ENCODE results near the gene GRIP2. TPM values are rescaled to one million over a fixed set of nuclear protein-coding genes. Genes with fewer than 3 reads are reported as not detected.

GRIP2 gene
- total RNA-seq (2014; rRNA removed; shearing (Covaris generic)) (not detected in 2 replicates), total RNA-seq (2022) (not detected in 2 replicates), Bru-seq, nascent RNA (not detected), BruChase-seq, experiment 1, labeled RNA remaining after a 6-hour chase (not detected), BruChase-seq, experiment 2, labeled RNA remaining after a 2-hour chase (not detected)
- long read RNA-seq = 0 reads

DNA sequence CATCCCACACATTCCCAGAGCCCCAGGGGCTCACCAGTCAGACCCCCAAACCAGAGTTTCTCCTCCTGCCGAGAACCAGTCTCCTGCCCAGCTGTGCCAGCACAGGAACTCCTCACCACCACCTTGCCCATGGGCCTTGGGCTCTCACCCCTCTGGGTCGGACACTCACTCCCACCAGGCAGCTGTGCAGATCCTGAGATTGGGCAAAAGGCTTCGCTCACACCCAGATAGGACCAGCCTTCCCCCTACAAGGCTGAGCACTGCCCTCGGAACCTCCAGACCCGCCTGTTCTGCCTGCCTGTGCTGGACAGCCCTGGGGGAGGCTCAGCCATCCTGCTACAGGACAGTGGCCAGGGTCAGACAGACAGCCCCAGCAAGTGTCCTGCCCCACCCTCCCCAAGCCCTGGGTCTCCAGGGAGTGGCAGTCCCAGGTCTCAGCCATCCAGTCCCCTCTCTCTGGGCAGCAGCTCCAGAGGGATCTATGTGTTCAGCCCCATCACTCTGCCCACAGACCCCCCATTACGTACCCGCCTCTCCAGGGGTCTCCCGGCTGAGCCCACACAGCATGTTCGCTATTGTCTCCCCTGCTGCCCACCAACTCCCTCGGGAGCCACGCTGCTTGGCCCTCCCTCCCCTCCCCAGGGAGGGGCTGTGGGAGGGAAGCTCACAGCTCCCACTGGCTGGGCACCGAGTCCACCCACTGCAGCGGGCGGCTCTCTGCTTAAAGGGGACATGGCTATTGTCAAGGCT lies at the start of gene GRIP2:
Gene GRIP2, minus strand, starts transcription at position 601 of the 750 bp plus-strand sequence. Its CDS starts 34 bp downstream, at position 567.
- Histone ChIP-seq H4K20me1 (ENCODE audit: insufficient read depth, low read length) (no peaks in the 10 kb centered on the region), H3K36me3 (ENCODE audit: insufficient read depth, low read length) (no peaks in the 10 kb centered on the region), H3K9me2 (ENCODE audit: insufficient read depth, low read length) (no peaks in the 10 kb centered on the region), H3K79me2 (ENCODE audit: insufficient read depth, low read depth, low read length) (no peaks in the 10 kb centered on the region), H3K4me3 (ENCODE audit: low read depth, low read length, poor library complexity, severe bottlenecking) (no peak within 1 kb of the TSS), H2AFZ (ENCODE audit: low read length) (no peak within 1 kb of the TSS), H3K4me1 (ENCODE audit: insufficient read depth, low read length, poor library complexity, severe bottlenecking) (no peaks in the 10 kb centered on the region), H3K27ac (ENCODE audit: low read depth, low read length, poor library complexity, severe bottlenecking) (no peak within 1 kb of the TSS), H3K9me3 (ENCODE audit: low read length) (no peaks in the 10 kb centered on the region), H3K4me2 (ENCODE audit: low read length) (no peak within 1 kb of the TSS)
- intact Hi-C loops (cut with micrococcal nuclease; ENCODE audit: unreplicated experiment) = no loop called here
- no peak for DNase-seq (ENCODE audit: low spot score)
- no TSS peak for BruUV-seq (replicated peaks)
- ChIA-PET POLR2A (no interaction called here), CTCF (ENCODE audit: unreplicated experiment) (no interaction called here)
- TF ChIP-seq, protein P1, sequence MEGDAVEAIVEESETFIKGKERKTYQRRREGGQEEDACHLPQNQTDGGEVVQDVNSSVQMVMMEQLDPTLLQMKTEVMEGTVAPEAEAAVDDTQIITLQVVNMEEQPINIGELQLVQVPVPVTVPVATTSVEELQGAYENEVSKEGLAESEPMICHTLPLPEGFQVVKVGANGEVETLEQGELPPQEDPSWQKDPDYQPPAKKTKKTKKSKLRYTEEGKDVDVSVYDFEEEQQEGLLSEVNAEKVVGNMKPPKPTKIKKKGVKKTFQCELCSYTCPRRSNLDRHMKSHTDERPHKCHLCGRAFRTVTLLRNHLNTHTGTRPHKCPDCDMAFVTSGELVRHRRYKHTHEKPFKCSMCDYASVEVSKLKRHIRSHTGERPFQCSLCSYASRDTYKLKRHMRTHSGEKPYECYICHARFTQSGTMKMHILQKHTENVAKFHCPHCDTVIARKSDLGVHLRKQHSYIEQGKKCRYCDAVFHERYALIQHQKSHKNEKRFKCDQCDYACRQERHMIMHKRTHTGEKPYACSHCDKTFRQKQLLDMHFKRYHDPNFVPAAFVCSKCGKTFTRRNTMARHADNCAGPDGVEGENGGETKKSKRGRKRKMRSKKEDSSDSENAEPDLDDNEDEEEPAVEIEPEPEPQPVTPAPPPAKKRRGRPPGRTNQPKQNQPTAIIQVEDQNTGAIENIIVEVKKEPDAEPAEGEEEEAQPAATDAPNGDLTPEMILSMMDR (conservative IDR thresholded peaks at IDR 0.05; ENCODE audit: low read length) = no peak
- no peak for TF ChIP-seq EZH2phosphoT487 (IDR thresholded peaks at IDR 0.05; ENCODE audit: borderline replicate concordance, low read depth, low read length)

DNA sequence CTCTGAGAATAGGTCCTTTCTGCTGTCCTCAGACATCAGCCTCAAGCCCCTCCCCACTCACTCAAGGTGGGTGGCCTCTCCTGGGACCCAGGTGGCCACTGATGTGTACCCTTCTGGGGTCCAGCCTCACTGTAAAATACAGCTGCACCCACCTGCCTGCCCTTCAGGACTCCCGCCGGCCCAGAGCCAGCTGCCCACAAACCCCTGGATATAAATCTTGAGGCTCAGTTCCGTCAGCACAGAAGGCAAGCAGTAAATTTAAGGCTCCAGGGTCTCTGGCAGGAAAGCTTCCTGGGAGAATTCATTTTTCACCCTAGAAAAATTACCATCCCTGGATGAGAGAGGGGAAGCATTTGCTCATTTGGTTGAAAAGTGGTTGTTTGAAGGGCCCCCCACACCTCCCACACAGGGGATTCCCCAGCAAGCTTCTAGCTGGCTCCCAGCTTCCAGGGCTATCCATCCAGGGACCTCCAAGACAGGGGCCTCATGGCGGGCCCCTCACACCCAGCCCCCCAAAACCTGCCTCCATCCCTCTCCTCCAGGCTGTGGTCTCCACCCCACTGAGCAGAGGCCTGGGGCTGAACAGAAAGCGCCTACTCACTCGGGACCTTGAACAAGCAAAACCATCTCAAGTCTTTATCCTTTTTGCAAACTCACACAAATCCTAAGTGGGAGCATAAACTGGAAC lies 48.4 kb upstream of the GRIP2 start:
- Histone ChIP-seq H3K4me2 (ENCODE audit: low read length) (no peak overlapping the region), H3K9me2 (ENCODE audit: insufficient read depth, low read length) (no peaks in the 10 kb centered on the region), H3K4me3 (ENCODE audit: low read depth, low read length, poor library complexity, severe bottlenecking) (no peak overlapping the region), H3K4me1 (ENCODE audit: insufficient read depth, low read length, poor library complexity, severe bottlenecking) (no peaks in the 10 kb centered on the region), H3K36me3 (ENCODE audit: insufficient read depth, low read length) (no peaks in the 10 kb centered on the region), H4K20me1 (ENCODE audit: insufficient read depth, low read length) (no peaks in the 10 kb centered on the region), H3K27ac (ENCODE audit: low read depth, low read length, poor library complexity, severe bottlenecking) (no peak overlapping the region), H2AFZ (ENCODE audit: low read length) (no peak overlapping the region), H3K79me2 (ENCODE audit: insufficient read depth, low read depth, low read length) (no peaks in the 10 kb centered on the region), H3K9me3 (ENCODE audit: low read length) (no peaks in the 10 kb centered on the region)
- no TSS peak for BruUV-seq (replicated peaks)
- intact Hi-C loops (cut with micrococcal nuclease; ENCODE audit: unreplicated experiment) = no loop called here
- DNase-seq (ENCODE audit: low spot score) = no peak
- ChIA-PET POLR2A (no interaction called here), CTCF (ENCODE audit: unreplicated experiment) (no interaction called here)
- TF ChIP-seq, protein P1 (conservative IDR thresholded peaks at IDR 0.05; ENCODE audit: low read length) = no peak
- TF ChIP-seq EZH2phosphoT487 (IDR thresholded peaks at IDR 0.05; ENCODE audit: borderline replicate concordance, low read depth, low read length) = no peak

Data from OCI-LY7 (cell line).